Aorta (tissue), 5 donors: ENCODE data around the gene MYO15A. TPM values are rescaled to one million over a fixed set of nuclear protein-coding genes. Genes with fewer than 3 reads are reported as not detected.

Experiments
- ATAC-seq: fragments of 200-7000 bp; cut with Tn5 transposase; one replicate; pipeline ENCODE4 v1.9.1; 2022; ENCODE audit warnings: moderate library complexity; ENCODE audit not compliant: low FRiP score
- DNase-seq, 2 donors: peaks; one replicate each; pipeline ENCODE4 v3.0.0-alpha.2; 2020
- H3K27ac ChIP-seq, 2 donors: one replicate each; pipeline ENCODE4 v1.5.1; 2013; ENCODE audit warnings: low read length in 2 of 2, mild to moderate bottlenecking in 2 of 2, moderate library complexity in 2 of 2, control low read depth in 1 of 2, inconsistent platforms in 1 of 2, low read depth in 1 of 2
- H3K27me3 ChIP-seq, 2 donors: one replicate each; pipeline ENCODE4 v1.6.1; 2013; ENCODE audit warnings: control low read depth in 1 of 2, low read length in 1 of 2, mild to moderate bottlenecking in 1 of 2, moderate library complexity in 1 of 2; ENCODE audit not compliant: insufficient read depth in 2 of 2, control insufficient read depth in 1 of 2
- H3K36me3 ChIP-seq, 2 donors: one replicate each; pipeline ENCODE4 v1.6.1; 2013; ENCODE audit warnings: control low read depth in 1 of 2, low read length in 1 of 2, mild to moderate bottlenecking in 1 of 2; ENCODE audit not compliant: insufficient read depth in 2 of 2, control insufficient read depth in 1 of 2
- H3K4me1 ChIP-seq, 2 donors: one replicate each; pipeline ENCODE4 v1.6.1; 2013; ENCODE audit warnings: low read length in 2 of 2, control low read depth in 1 of 2, mild to moderate bottlenecking in 1 of 2, moderate library complexity in 1 of 2; ENCODE audit not compliant: insufficient read depth in 2 of 2, control insufficient read depth in 1 of 2
- H3K4me3 ChIP-seq, 2 donors: one replicate each; pipeline ENCODE4 v1.5.1; 2013; ENCODE audit warnings: low read length in 2 of 2, control low read depth in 1 of 2, mild to moderate bottlenecking in 1 of 2
- H3K9me3 ChIP-seq: one replicate; pipeline ENCODE4 v1.6.1; 2013; ENCODE audit warnings: mild to moderate bottlenecking, low read length; ENCODE audit not compliant: control insufficient read depth
- WGBS, 2 donors: extraction: QIAGEN DNeasy Blood & Tissue Kit; methylation state at CpG; one replicate each; pipeline ENCODE4 v1.1.7; 2013; 5-methylcytosine and 5-hydroxymethylcytosine counted together
- intact Hi-C, 2 donors: fragments of 100-400 bp; cut with DNase I; formaldehyde crosslinking; loops; one replicate each; pipeline versions ENCODE4 v1.14.2 to v1.15.0; 2022
- polyA plus RNA-seq, 2 donors: library from polyadenylated mRNA; stranded (reverse); fragments of 200-250 nt; gene quantifications; one replicate each; pipeline ENCODE4 v1.2.3, GENCODE V29; 2013
- total RNA-seq, 2 donors: library from RNA; stranded (reverse); fragmentation: NEBNext Ultra II Directional; extraction: Animal tissue kit (Norgen Biotek cat#: 25700); gene quantifications; one replicate each; pipeline ENCODE4 v1.2.1, GENCODE V29; 2021
- donor health status: healthy with polysubstance abuse.
- donor health status: Bipolar disorder and iron deficiency.
- donor health status: DM: no; HTN: no; CAD: no.
- donor health status: DM: no; HTN: no; CAD: no.
- donor health status: DM: yes; HTN: yes; CAD: no.

The MYO15A gene
- total and polyA plus RNA-seq, 4 donors = 0.25 to 7.5 (median 3.2) TPM

- ATAC-seq (no peak), DNase-seq (no peak)
- H3K36me3 ChIP-seq = no peaks in the 10 kb centered on the region
- no peaks in the 10 kb centered on the region for H3K27me3 ChIP-seq
- no peaks in the 10 kb centered on the region for H3K9me3 ChIP-seq
- H3K4me3 ChIP-seq = peak overlapping the region; percentile 45 to 58
- intact Hi-C loops = no loop called here
- no peak overlapping the region for H3K27ac ChIP-seq
- WGBS, 2 donors = 2 to 4% methylated on average over 2 of the region's 2 CpGs
- H3K4me1 ChIP-seq = peaks cover 4 to 9% of the 10 kb centered on the region in 2 donors
These were observed 78.7 kb downstream of the MYO15A start for GRCh38 chr17:18187226-18187625.

DNA sequence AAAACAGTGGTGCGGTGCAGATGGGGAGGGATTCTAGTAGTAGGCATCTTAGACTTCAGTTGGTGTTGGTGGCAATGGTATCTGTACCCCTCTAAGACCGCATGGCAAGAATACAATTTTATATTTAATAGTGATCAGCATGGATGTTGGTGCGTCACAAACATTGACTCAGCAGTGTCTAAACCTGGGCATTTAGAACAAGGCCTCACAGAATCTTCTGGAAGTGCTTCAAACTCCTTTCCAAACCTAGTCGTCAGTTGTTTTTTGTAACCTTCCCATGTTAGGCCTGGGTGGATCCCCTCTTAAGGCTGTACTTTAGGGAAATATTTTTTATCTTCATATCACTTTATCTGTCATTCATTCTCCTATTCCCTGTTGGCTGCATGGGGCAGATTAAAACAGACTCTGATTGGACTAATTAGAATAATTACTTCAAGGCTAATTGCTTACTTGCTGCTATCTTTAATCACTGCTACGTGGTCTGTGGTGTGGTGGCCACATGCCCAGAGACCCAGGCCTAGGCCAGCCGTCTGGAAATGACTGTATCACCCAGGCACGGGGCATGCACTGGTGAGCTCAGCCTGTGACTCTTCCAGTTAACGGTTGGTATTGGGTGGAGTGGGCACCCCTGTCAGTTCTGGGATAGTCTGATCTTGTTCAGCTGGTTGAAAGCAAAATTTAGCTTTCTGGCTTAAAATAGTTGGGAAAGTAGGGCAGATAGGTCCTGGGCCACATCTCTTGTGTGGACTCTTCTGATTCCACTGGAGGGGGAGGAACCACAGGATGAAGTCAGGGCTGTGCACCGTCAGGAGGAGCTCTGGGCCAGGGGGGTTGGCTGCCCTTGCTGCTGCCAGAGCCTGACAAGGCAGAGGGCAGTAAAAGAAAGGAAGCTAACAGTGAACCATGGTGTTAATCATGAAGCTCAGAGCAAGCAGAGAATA is 79.5 kb downstream of the MYO15A start:
- no peaks in the 10 kb centered on the region for H3K9me3 ChIP-seq
- H3K27ac ChIP-seq = peak overlapping the region in 1 of 2 donors; percentile 25
- no peak for ATAC-seq
- WGBS, 2 donors = 6 to 8% methylated on average over 9 of the region's 9 CpGs
- peak overlapping the region; percentile 45 to 58 for H3K4me3 ChIP-seq
- peak; percentile 65 to 82 for DNase-seq
- H3K36me3 ChIP-seq = no peaks in the 10 kb centered on the region
- H3K27me3 ChIP-seq = no peaks in the 10 kb centered on the region
- intact Hi-C loops = no loop called here
- H3K4me1 ChIP-seq = peaks cover 4 to 9% of the 10 kb centered on the region in 2 donors

GRCh38 chr17:18190628-18191235 is 82.2 kb downstream of the MYO15A start:
- Histone ChIP-seq H3K27ac (peak overlapping the region in 1 of 2 donors; percentile 5), H3K4me3 (no peak overlapping the region), H3K4me1 (peaks cover 5 to 6% of the 10 kb centered on the region in 2 donors), H3K27me3 (no peaks in the 10 kb centered on the region), H3K9me3 (no peaks in the 10 kb centered on the region), H3K36me3 (peaks cover 0 to 7% of the 10 kb centered on the region in 2 donors)
- intact Hi-C loops = no loop called here
- ATAC-seq (no peak), DNase-seq (no peak)
- WGBS, 2 donors = 24 to 26% methylated on average over 3 of the region's 3 CpGs

- DNase-seq = no peak
- 9% methylated on average over 3 of the region's 3 CpGs for WGBS, 2 donors
- H3K4me1 ChIP-seq = peaks cover 4 to 6% of the 10 kb centered on the region in 2 donors
These were observed 82.7 kb downstream of the MYO15A start for GRCh38 chr17:18191236-18191667.

GRCh38 chr17:18191967-18192366 is 83.4 kb downstream of the MYO15A start:
- Histone ChIP-seq H3K4me1 (peaks cover 4 to 6% of the 10 kb centered on the region in 2 donors), H3K27me3 (no peaks in the 10 kb centered on the region), H3K36me3 (peaks cover 0 to 10% of the 10 kb centered on the region in 2 donors), H3K27ac (no peak overlapping the region), H3K4me3 (no peak overlapping the region), H3K9me3 (no peaks in the 10 kb centered on the region)
- DNase-seq (no peak), ATAC-seq (no peak)
- WGBS, 2 donors = 80 to 83% methylated on average over 2 of the region's 2 CpGs
- intact Hi-C loops = no loop called here

More at GRCh38 chr17:18191236-18191667, 82.7 kb downstream of the MYO15A start:
- no peaks in the 10 kb centered on the region for H3K27me3 ChIP-seq
- peaks cover 0 to 9% of the 10 kb centered on the region in 2 donors for H3K36me3 ChIP-seq
- peak; percentile 41 for ATAC-seq
- H3K27ac ChIP-seq = no peak overlapping the region
- H3K4me3 ChIP-seq = no peak overlapping the region
- H3K9me3 ChIP-seq = no peaks in the 10 kb centered on the region
- intact Hi-C loops = no loop called here

DNA sequence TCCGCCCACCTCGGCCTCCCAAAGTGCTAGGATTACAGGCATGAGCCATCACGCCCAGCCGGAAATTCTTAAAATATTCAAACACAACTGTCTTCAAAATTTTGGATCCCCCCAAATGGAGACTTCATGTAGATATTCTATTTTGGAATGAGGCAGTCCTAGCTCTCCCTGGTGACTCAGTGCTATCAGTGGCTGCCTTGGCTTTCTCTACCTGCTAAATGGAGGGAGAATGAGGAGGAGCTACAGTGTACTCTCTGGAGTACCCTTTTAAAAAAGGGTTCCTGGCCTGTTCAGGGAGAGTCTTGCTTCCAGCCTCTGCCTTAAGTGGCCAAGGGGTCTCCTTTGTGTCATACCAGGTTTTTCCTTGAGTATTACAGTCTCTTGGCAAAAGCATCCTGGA is 85.8 kb downstream of the MYO15A start:
- no peaks in the 10 kb centered on the region for H3K27me3 ChIP-seq
- H3K27ac ChIP-seq = no peak overlapping the region
- no peak for ATAC-seq
- intact Hi-C loops = no loop called here
- no peak for DNase-seq
- H3K36me3 ChIP-seq = peaks cover 0 to 16% of the 10 kb centered on the region in 2 donors
- H3K9me3 ChIP-seq = no peaks in the 10 kb centered on the region
- no peak overlapping the region for H3K4me3 ChIP-seq
- 89 to 90% methylated on average over 4 of the region's 4 CpGs for WGBS, 2 donors
- peaks cover under 1 to 6% of the 10 kb centered on the region in 2 donors for H3K4me1 ChIP-seq

GRCh38 chr17:18194804-18195203 is 86.2 kb downstream of the MYO15A start:
- H3K4me1 ChIP-seq = peaks cover 0 to 4% of the 10 kb centered on the region in 2 donors
- no peaks in the 10 kb centered on the region for H3K27me3 ChIP-seq
- DNase-seq = no peak
- intact Hi-C loops = no loop called here
- no peak overlapping the region for H3K4me3 ChIP-seq
- ATAC-seq = no peak
- H3K36me3 ChIP-seq = peaks cover 0 to 16% of the 10 kb centered on the region in 2 donors
- WGBS, 2 donors = 72 to 77% methylated on average over 4 of the region's 4 CpGs
- no peaks in the 10 kb centered on the region for H3K9me3 ChIP-seq
- H3K27ac ChIP-seq = no peak overlapping the region

GRCh38 chr17:18195246-18195645 is 86.7 kb downstream of the MYO15A start:
- H3K4me3 ChIP-seq = no peak overlapping the region
- ATAC-seq (no peak), DNase-seq (no peak)
- H3K27me3 ChIP-seq = no peaks in the 10 kb centered on the region
- peaks cover 0 to 4% of the 10 kb centered on the region in 2 donors for H3K4me1 ChIP-seq
- intact Hi-C loops = no loop called here
- H3K27ac ChIP-seq = no peak overlapping the region
- no peaks in the 10 kb centered on the region for H3K9me3 ChIP-seq
- H3K36me3 ChIP-seq = peaks cover 3 to 16% of the 10 kb centered on the region in 2 donors
- WGBS, 2 donors = 60 to 61% methylated on average over 5 of the region's 5 CpGs
